ENCODE data around the gene WNK3. TPM values are rescaled to one million over a fixed set of nuclear protein-coding genes. Genes with fewer than 3 reads are reported as not detected.

The WNK3 gene
- total and polyA plus RNA-seq, 9 donors, result 1.5 to 4.3 (median 2.7) TPM

DNA sequence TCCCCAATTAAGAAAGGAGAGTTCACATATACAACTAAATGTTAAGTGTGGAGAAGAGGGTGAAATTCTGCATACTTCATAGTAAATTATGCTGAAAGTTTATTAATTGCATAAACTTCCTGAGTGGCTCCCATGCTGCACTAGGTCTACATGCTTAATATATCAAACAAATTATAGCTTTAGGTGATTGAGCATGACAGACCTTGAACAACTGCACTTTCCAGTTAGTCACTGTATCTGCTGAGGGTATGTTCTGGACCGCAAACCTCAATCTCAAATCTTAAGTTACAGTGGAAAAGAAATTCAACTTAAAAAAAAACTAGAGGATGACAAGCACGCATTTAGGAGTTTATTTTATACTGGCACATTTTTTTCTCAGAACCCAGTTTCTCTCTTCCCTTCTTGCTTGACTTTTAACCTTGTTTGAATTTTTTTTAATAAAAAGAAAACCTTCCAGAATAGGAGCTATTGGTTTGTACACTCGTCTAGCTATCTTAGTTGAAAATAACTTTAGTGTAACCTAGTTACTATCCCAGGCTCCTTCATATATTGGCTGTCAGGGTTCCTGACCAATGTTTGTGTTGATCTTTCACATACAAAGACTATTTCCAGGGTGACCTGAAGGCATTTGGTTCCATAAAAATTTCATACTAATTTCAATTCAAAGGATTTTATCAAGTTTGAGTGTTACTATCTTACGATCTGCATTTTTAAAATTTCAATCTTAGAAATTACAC, 164.6 kb downstream of the WNK3 start:
- no peak overlapping the region for H3K4me3 ChIP-seq (ENCODE audit: low read length)
- H3K9me3 ChIP-seq (replicated peaks; ENCODE audit: control insufficient read depth, low read depth, low read length), result no peaks in the 10 kb centered on the region
- no peaks in the 10 kb centered on the region for H3K4me1 ChIP-seq (ENCODE audit: control insufficient read depth, insufficient read depth, low read length)
- H3K27me3 ChIP-seq (ENCODE audit: control insufficient read depth, insufficient read depth, low read length), result no peaks in the 10 kb centered on the region
- no peaks in the 10 kb centered on the region for H3K36me3 ChIP-seq (ENCODE audit: control insufficient read depth, insufficient read depth, low read length)
- WGBS (ENCODE audit: insufficient coverage), result no CpG with 5 or more reads among the region's 4 CpGs
- H3K27ac ChIP-seq (ENCODE audit: low read length), result no peak overlapping the region
- no peak for DNase-seq

DNA sequence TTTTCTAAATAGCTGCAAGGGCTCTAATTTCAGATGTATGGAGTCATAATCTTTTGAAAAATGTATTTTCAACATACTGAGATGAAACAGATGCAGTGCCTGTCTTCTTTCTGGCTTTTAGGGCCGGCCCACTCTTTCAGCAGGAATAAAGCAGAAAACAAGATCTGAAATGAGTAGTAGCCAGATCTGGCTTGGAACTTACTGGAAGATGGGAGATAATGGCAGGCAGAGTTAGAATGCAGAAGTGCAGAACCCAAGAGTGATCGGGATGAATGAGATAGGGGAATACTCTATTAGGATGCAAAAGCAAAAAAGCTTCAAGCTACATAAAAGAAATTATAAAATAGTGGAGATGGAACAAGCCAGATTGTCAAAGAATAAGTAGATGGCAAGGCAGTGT, 173.4 kb downstream of the WNK3 start:
- no peaks in the 10 kb centered on the region for H3K9me3 ChIP-seq (replicated peaks; ENCODE audit: control insufficient read depth, low read depth, low read length)
- no peak overlapping the region for H3K4me3 ChIP-seq (ENCODE audit: low read length)
- DNase-seq, result no peak
- 58% methylated on average over 1 of the region's 2 CpGs for WGBS (ENCODE audit: insufficient coverage)
- H3K27ac ChIP-seq (ENCODE audit: low read length), result no peak overlapping the region
- peaks cover 11% of the 10 kb centered on the region for H3K4me1 ChIP-seq (ENCODE audit: control insufficient read depth, insufficient read depth, low read length)
- H3K27me3 ChIP-seq (ENCODE audit: control insufficient read depth, insufficient read depth, low read length), result no peaks in the 10 kb centered on the region
- H3K36me3 ChIP-seq (ENCODE audit: control insufficient read depth, insufficient read depth, low read length), result no peaks in the 10 kb centered on the region

DNA sequence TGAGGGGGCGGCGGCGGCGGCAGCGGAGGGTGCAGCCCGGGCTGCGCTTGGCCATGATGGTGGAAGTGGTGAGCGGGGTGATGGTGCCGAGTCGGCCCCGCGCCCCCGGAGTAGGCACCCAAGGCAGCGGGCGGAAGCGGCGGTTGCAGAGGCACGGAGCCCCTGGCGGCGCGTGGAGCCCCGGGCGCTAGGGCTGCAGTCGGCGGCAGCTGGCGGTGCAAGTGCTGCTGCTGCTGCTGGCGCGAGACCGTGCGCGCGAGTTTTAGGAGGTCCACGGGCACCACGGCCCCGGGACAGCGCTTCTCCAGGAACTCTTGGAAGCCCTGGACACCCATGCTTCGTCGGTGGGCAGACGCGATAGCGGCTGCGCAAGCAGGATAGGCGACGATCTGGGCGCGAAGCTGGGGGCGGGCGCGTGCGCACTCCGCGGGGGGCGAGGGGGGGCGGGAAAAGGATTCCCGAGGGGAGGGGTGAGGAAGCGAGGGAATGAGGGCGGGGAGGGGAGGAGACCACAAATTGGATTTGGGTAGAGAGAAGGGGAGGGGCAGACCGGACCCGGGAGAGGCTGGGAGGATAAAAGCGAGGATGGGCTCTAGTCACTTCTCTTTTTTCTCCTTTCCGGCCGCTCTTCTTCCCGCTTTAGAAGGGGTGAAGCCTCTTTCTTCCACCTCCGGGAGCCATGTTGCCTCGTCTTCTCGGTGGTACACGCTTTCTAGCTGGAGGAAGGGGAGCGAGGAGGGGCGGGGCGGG, 174.8 kb downstream of the WNK3 start, which contains the start of gene FAM120C:
Gene FAM120C (minus strand): TSS at position 391 of the 750 bp plus-strand sequence. CDS start 56 bp downstream, at position 335.
- peaks cover 11% of the 10 kb centered on the region for H3K4me1 ChIP-seq (ENCODE audit: control insufficient read depth, insufficient read depth, low read length)
- no peaks in the 10 kb centered on the region for H3K36me3 ChIP-seq (ENCODE audit: control insufficient read depth, insufficient read depth, low read length)
- peak; percentile 88 for DNase-seq
- peak within 1 kb of the TSS; percentile 67 for H3K4me3 ChIP-seq (ENCODE audit: low read length)
- no peaks in the 10 kb centered on the region for H3K9me3 ChIP-seq (replicated peaks; ENCODE audit: control insufficient read depth, low read depth, low read length)
- peak within 1 kb of the TSS; percentile 92 for H3K27ac ChIP-seq (ENCODE audit: low read length)
- no peaks in the 10 kb centered on the region for H3K27me3 ChIP-seq (ENCODE audit: control insufficient read depth, insufficient read depth, low read length)
- WGBS (ENCODE audit: insufficient coverage), result 34% methylated on average over 51 of the region's 70 CpGs

DNA sequence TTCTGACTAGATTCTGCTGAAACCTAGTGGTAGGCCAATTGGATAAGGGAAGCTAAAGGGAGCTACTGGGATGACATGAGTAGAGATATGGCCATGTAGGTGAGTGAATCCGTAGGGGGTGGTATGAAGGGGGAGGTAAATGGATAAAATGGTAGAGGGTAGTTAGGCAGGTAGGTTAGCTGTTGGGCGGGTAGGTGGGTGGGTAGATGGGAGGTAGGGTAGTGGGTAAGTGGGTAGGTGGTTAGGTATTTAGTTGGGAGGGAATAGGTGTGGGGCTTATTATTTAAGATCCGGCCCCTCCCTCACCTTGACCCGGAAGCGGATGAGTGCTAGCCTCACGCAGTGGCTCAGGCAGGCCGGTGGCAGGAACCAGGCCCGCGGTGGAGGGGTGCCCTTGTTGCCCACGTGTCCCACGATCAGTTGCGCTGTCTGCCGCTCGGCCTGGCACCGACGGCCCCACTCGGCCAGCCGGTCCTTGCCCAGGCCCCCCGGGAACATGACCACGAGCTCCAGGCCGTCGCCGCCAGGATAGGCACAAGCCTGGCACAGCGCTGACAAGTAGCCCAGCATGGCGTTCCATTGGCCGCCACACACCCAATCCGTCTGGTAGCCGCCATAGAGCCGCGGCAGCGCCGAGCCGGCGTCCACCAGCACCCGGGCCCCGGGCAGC, 175.5 kb downstream of the WNK3 start:
- H3K4me3 ChIP-seq (ENCODE audit: low read length), result peak overlapping the region; percentile 67
- H3K9me3 ChIP-seq (replicated peaks; ENCODE audit: control insufficient read depth, low read depth, low read length), result no peaks in the 10 kb centered on the region
- peak; percentile 52 for DNase-seq
- H3K27ac ChIP-seq (ENCODE audit: low read length), result peak overlapping the region; percentile 79
- H3K27me3 ChIP-seq (ENCODE audit: control insufficient read depth, insufficient read depth, low read length), result no peaks in the 10 kb centered on the region
- peaks cover 11% of the 10 kb centered on the region for H3K4me1 ChIP-seq (ENCODE audit: control insufficient read depth, insufficient read depth, low read length)
- no peaks in the 10 kb centered on the region for H3K36me3 ChIP-seq (ENCODE audit: control insufficient read depth, insufficient read depth, low read length)
- WGBS (ENCODE audit: insufficient coverage), result 32% methylated on average over 32 of the region's 36 CpGs

DNA sequence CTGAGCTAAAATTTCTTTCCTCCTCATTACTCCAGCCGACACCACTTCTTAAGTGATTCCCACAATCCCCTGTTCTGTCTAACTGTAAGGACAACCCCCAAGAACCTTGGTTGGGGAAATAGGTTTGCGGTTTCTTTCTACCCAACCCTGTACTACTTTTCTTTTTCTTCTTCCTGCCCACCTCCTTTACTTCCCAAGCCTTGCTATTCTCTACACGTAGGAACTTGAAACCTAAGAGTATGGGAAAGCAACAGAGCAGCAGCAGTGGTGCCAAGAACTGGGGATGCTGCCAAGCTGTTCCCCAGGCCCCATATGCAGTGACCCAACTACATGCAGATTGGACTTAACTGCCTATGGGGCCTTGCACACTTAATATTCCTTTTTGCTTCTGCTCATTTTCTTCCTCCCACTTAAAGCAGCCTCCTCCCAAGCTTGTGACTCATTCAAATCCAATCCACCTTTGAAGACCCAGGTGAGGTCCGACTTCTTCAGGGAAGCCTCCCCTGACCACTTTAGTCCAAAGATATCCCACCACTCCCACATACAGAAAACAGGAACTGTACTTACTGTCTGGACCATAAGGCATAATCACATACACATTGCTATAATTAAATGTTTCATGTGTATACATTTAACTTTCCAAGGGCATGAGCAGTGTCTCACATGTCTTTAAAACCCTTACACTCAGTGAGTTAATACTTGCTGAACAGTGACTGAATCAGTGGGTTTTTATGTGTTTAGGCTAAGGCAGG, 176.5 kb downstream of the WNK3 start:
- DNase-seq, result peak; percentile 54
- Histone ChIP-seq H3K4me3 (ENCODE audit: low read length) (peak overlapping the region; percentile 67), H3K27ac (ENCODE audit: low read length) (peak overlapping the region; percentile 65), H3K36me3 (ENCODE audit: control insufficient read depth, insufficient read depth, low read length) (no peaks in the 10 kb centered on the region), H3K27me3 (ENCODE audit: control insufficient read depth, insufficient read depth, low read length) (no peaks in the 10 kb centered on the region), H3K4me1 (ENCODE audit: control insufficient read depth, insufficient read depth, low read length) (peaks cover 11% of the 10 kb centered on the region), H3K9me3 (replicated peaks; ENCODE audit: control insufficient read depth, low read depth, low read length) (no peaks in the 10 kb centered on the region)
- WGBS (ENCODE audit: insufficient coverage), result 36% methylated on average over 2 of the region's 4 CpGs

DNA sequence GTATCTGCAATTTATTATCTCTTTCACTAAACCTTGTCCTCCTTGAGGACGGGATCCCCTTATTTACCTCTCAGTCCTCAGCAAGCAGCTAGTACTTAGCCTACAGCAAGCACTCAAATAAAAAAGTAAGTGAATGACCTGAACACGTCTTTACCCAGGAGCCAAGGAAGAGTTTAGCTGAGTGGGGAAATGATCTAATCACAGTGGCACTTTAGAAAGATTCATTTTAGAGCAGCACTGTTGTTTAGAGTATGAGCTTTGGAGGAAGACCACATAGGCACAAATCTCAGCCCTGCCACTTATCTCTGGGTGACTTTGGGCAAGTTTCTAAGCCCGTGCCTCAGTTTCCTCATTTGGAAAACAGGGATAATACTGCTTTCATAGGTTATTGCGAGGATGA, 177.4 kb downstream of the WNK3 start:
- Histone ChIP-seq H3K36me3 (ENCODE audit: control insufficient read depth, insufficient read depth, low read length) (no peaks in the 10 kb centered on the region), H3K4me3 (ENCODE audit: low read length) (no peak overlapping the region), H3K4me1 (ENCODE audit: control insufficient read depth, insufficient read depth, low read length) (peaks cover 11% of the 10 kb centered on the region), H3K9me3 (replicated peaks; ENCODE audit: control insufficient read depth, low read depth, low read length) (no peaks in the 10 kb centered on the region), H3K27ac (ENCODE audit: low read length) (peak overlapping the region; percentile 31), H3K27me3 (ENCODE audit: control insufficient read depth, insufficient read depth, low read length) (no peaks in the 10 kb centered on the region)
- WGBS (ENCODE audit: insufficient coverage), result no CpG with 5 or more reads among the region's 4 CpGs
- no peak for DNase-seq

DNA sequence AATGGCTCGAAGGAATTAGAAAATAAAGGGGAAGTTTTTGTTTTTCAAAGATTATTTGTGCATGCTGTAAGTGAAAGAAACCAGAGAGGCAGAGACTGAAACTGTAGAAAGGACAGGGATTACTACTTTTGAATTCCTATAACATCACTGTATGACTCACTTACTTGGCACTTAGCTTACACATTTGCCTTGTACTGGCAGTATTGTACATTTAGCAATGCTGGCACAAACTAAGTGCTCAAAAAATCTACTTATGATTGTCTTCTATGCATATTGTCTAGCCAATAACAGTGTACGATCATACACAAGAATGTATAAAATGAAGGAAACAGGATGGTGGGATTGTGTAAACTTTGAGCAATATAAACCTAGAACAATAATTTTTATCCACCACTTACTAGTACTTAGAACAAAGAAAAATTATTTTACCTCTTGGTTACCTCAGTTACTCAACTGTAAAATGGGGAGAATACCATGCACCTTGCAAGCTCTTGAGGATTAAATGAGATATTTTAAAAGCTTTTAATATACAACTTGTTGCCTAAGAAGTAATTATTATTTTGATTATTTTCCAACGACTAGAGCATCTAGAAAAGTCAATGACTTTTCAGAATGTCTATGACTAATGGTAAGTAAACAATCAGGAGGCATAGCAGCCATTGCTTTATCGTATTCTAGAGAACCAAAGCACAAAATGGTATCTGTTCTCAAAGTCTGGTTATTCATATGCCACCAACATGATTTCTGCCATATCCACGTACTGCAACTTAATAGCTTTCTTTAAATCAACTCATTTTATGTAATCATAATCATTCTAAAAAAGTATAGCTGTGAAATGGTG, 179.5 kb downstream of the WNK3 start:
- WGBS (ENCODE audit: insufficient coverage), result 86% methylated on average over 1 of the region's 5 CpGs
- H3K36me3 ChIP-seq (ENCODE audit: control insufficient read depth, insufficient read depth, low read length), result peaks cover 3% of the 10 kb centered on the region
- H3K9me3 ChIP-seq (replicated peaks; ENCODE audit: control insufficient read depth, low read depth, low read length), result no peaks in the 10 kb centered on the region
- no peak overlapping the region for H3K27ac ChIP-seq (ENCODE audit: low read length)
- H3K27me3 ChIP-seq (ENCODE audit: control insufficient read depth, insufficient read depth, low read length), result peaks cover 2% of the 10 kb centered on the region
- no peak overlapping the region for H3K4me3 ChIP-seq (ENCODE audit: low read length)
- DNase-seq, result peak; percentile 42
- peaks cover 11% of the 10 kb centered on the region for H3K4me1 ChIP-seq (ENCODE audit: control insufficient read depth, insufficient read depth, low read length)

DNA sequence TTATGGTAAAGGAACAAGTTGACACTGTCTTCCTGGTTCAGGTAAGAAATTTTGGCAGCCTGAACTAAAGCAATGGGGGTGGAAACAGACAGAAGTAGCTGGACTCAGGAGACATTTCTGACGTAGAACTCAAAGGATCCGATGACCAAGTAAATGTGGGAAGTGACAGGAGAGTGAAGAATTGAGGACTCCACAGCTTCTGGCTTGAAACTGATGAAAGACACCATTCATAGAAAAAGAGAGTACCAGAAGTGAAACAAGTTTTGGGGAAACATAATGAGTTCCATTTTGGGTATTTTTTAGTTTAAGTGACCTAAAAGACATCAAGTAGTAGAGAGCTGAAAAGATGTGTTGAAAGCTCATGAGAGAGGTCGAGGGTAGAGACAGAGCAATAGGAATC, 180.5 kb downstream of the WNK3 start:
- WGBS (ENCODE audit: insufficient coverage), result 95% methylated on average over 2 of the region's 3 CpGs
- no peaks in the 10 kb centered on the region for H3K9me3 ChIP-seq (replicated peaks; ENCODE audit: control insufficient read depth, low read depth, low read length)
- peaks cover 3% of the 10 kb centered on the region for H3K36me3 ChIP-seq (ENCODE audit: control insufficient read depth, insufficient read depth, low read length)
- H3K27me3 ChIP-seq (ENCODE audit: control insufficient read depth, insufficient read depth, low read length), result peaks cover 2% of the 10 kb centered on the region
- H3K4me3 ChIP-seq (ENCODE audit: low read length), result no peak overlapping the region
- no peak overlapping the region for H3K27ac ChIP-seq (ENCODE audit: low read length)
- no peak for DNase-seq
- peaks cover 11% of the 10 kb centered on the region for H3K4me1 ChIP-seq (ENCODE audit: control insufficient read depth, insufficient read depth, low read length)

DNA sequence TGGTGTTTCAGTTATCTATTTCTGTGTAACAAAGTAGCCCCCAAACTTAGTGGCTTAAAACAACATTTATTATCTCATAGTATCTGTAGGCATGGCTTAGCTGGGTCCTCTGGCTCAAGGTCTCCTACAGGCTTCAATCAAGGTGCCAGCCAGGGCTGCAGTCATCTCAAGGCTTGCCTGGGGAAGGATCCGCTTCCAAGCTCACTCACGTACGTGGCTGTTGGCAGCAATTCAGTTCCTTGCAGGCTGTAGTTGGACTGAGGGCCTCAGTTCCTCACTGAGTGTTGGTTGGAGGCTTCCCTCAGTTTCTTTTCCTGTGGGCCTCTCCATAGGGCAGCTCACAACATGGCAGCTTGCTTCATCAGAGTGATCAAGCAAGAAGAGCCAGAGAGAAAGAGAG, 184.1 kb downstream of the WNK3 start:
- peaks cover 2% of the 10 kb centered on the region for H3K27me3 ChIP-seq (ENCODE audit: control insufficient read depth, insufficient read depth, low read length)
- WGBS (ENCODE audit: insufficient coverage), result 87% methylated on average over 3 of the region's 3 CpGs
- DNase-seq, result no peak
- peaks cover 3% of the 10 kb centered on the region for H3K36me3 ChIP-seq (ENCODE audit: control insufficient read depth, insufficient read depth, low read length)
- no peaks in the 10 kb centered on the region for H3K4me1 ChIP-seq (ENCODE audit: control insufficient read depth, insufficient read depth, low read length)
- no peak overlapping the region for H3K27ac ChIP-seq (ENCODE audit: low read length)
- H3K9me3 ChIP-seq (replicated peaks; ENCODE audit: control insufficient read depth, low read depth, low read length), result no peaks in the 10 kb centered on the region
- H3K4me3 ChIP-seq (ENCODE audit: low read length), result no peak overlapping the region

Data from muscle of leg (tissue), 11 donors.